ENCODE data around the gene ADARB1.

The ADARB1 gene

GRCh38 chr21:45026066-45026745 lies 48.2 kb upstream of the ADARB1 start:
- no peak overlapping the region for H3K27ac ChIP-seq (ENCODE audit: extremely low read depth, low read depth, low read length)
- TF ChIP-seq ZNF549 (tag by site-specific recombination; IDR thresholded peaks at IDR 0.05), result no peak
- no peak for TF ChIP-seq ZNF292 (tag by site-specific recombination; IDR thresholded peaks at IDR 0.05; ENCODE audit: borderline replicate concordance, low read depth)
- no peak for TF ChIP-seq ZNF266 (tag by site-specific recombination; IDR thresholded peaks at IDR 0.05; ENCODE audit: low read depth)
- no peak for TF ChIP-seq CTCF (tag by site-specific recombination; IDR thresholded peaks at IDR 0.05)
- no peak for TF ChIP-seq ZNF398 (tag by site-specific recombination; IDR thresholded peaks at IDR 0.05)
- TF ChIP-seq ZNF148 (tag by site-specific recombination; IDR thresholded peaks at IDR 0.05; ENCODE audit: borderline replicate concordance), result no peak
- no peak for TF ChIP-seq ZNF76 (tag by site-specific recombination; IDR thresholded peaks at IDR 0.05; ENCODE audit: borderline replicate concordance, low read depth)
- TF ChIP-seq ZNF133 (tag by site-specific recombination; IDR thresholded peaks at IDR 0.05), result no peak
- no peak for TF ChIP-seq ZNF670 (tag by site-specific recombination; IDR thresholded peaks at IDR 0.05; ENCODE audit: low read depth)
- TF ChIP-seq ZNF175 (tag by site-specific recombination; IDR thresholded peaks at IDR 0.05), result no peak
- TF ChIP-seq ZNF626 (tag by site-specific recombination; IDR thresholded peaks at IDR 0.05), result no peak
- TF ChIP-seq ZNF19 (tag by site-specific recombination; IDR thresholded peaks at IDR 0.05; ENCODE audit: low read depth), result no peak
- no peak for TF ChIP-seq HOXD13 (CRISPR knock-in tag; IDR thresholded peaks at IDR 0.05; ENCODE audit: borderline replicate concordance)
- TF ChIP-seq ZNF621 (tag by site-specific recombination; IDR thresholded peaks at IDR 0.05), result no peak
- no peak for TF ChIP-seq ZNF530 (tag by site-specific recombination; IDR thresholded peaks at IDR 0.05; ENCODE audit: low read depth)
- TF ChIP-seq ZBTB7A (tag by site-specific recombination; IDR thresholded peaks at IDR 0.05; ENCODE audit: low read depth), result no peak
- TF ChIP-seq ZNF280C (tag by site-specific recombination; IDR thresholded peaks at IDR 0.05), result no peak
- TF ChIP-seq PRDM6 (tag by site-specific recombination; IDR thresholded peaks at IDR 0.05), result no peak
- CTCF ChIA-PET, result interaction anchor here (0.6 to 1.0 kb wide), 2 partner anchors 271 to 530 kb away, joined by 3 to 5 read pairs; no protein-coding TSS in a partner anchor
- H3K36me3 ChIP-seq (ENCODE audit: control insufficient read depth in 2 of 2, insufficient read depth in 1 of 2, low read length in 2 of 2), result no peaks in the 10 kb centered on the region
- POLR2A ChIA-PET, result no interaction called here
- H3K9me3 ChIP-seq (ENCODE audit: control insufficient read depth, insufficient read depth, low read depth, low read length), result no peaks in the 10 kb centered on the region
- H3K4me3 ChIP-seq (ENCODE audit: low read depth, low read length), result no peak overlapping the region
- H3K4me1 ChIP-seq (ENCODE audit: control insufficient read depth, insufficient read depth, low read length), result no peaks in the 10 kb centered on the region
